Raji (cell line): ENCODE measurements around the gene IFT74.

Experiments used
- POLR2A ChIP-seq: IDR thresholded peaks from 2 replicates; pipeline ENCODE4 v1.6.1; 2011; ENCODE audit warnings: low read depth, low read length, control low read depth; ENCODE audit not compliant: insufficient read depth

Gene IFT74

GRCh38 chr9:26954050-26954508 is 2.1 kb upstream of the IFT74 start:
- no peak for TF ChIP-seq POLR2A

DNA sequence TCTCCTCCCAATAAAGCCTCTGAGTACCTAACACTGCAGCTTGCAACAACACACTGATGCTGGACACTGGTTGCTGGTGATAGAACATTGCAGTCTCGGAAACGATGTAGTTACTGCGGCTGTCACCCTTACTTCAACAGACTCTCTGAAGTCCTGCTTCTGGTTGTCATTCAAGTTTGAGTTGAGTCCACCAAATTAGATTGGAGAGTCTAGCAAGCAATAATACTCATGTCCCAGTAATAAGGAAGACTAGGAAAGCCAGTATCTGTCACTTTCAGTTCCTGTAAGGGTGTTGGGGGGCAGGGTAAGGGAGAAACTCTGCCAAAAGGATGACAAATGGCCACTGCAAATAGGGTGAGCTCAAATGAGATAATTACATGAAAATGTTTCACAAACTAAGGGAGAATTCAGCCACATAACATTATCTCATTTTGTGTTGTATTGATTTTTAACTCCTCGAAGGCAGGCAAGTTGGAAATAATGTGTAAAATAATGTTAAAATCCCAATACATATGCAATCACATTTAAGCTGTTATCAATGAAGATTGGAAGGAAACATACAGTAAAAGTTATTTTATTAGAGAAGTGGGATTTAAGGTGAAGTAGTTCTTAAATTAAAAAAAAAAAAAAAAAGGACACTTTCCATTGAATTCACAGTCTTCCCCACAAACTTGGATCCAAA is 849 bp upstream of the IFT74 start:
- TF ChIP-seq POLR2A: no peak

GRCh38 chr9:26956860-26957233 is 635 bp downstream of the IFT74 start:
- no peak for TF ChIP-seq POLR2A

DNA sequence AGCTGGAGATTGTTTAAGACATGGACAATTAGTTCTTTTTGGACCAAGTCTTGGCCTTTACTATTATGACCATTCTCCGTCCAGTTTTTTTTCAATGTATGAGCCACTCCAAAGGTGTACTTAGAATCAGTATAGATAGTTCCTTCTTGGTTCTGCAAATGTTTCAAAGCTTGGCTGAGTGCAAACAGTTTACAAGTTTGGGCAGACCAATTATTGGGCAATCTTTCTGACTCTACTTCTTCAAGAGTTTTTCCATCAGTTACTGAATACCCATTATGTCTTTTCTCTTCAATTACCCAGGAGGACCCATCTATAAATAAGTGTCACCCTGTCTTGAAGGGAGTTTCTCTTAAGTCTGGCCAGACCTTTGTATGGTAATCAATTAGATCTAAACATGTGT is 15.5 kb downstream of the IFT74 start:
- TF ChIP-seq POLR2A: no peak

DNA sequence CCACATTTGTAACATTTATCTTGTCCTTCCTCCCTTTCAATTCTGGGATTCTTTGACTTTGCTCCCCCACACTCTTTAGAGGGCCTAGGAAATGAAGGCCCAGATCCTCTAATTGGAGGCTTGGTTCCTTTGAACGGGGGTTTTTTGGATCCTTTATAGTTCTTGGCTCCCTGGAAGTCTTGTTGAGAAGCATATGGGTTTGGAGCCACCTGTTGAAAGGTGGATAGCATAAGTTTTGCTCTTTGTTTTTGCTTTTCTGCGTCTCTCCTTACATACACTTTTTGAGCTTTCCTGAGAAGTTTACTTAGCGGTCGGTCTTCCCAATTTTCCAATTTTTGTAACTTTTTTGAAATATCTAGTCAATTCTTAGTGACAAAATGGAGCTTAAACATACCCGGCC is 17.8 kb downstream of the IFT74 start:
- TF ChIP-seq POLR2A: no peak

GRCh38 chr9:26974927-26975326 is 18.7 kb downstream of the IFT74 start:
- TF ChIP-seq POLR2A: no peak

DNA sequence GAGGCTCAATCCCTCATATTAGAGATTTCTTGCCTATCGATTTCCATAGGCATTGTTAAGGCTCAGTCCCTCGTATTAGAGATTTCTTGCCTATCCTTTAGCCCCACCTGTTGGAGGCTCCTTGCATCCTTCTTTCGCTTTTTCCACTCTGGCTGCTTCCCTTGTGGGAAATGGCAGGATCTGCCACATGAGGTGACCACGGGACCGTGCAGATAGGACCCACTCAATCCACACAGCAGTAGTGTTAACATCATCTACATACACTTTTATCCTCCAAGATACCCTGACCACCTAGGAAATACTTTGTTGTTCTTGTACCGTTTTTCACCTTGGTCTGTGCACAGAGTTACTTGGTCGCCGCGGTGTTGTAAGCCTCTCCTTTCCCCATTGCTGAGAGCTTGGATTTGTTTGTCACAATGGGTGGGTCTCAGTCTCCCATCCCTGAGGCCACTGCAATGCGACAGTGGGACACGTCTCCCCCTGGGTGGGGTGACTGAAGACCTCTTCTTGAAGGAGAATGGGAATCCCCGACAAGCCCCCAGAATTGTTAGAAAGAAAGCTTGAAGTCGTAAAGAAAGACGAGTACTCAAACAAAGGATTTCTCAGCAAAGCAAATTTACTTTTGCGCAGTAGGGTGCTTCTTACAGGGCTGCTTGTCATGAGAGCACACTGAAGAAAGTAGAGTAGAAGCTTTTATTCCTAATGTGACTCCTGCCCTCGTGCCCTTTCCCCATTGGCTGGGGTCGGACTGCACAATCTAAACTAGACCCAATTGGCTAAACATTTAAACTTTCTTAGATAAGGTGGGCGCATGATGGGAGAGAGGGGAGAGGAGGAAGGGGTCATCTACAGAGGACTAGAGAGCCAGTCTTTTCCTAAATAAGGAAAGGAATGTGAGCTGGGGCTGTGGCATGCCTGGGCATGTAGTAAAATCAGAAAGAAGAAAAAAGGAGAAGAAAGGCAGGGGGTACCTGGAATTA is 19.8 kb downstream of the IFT74 start:
- no peak for TF ChIP-seq POLR2A

DNA sequence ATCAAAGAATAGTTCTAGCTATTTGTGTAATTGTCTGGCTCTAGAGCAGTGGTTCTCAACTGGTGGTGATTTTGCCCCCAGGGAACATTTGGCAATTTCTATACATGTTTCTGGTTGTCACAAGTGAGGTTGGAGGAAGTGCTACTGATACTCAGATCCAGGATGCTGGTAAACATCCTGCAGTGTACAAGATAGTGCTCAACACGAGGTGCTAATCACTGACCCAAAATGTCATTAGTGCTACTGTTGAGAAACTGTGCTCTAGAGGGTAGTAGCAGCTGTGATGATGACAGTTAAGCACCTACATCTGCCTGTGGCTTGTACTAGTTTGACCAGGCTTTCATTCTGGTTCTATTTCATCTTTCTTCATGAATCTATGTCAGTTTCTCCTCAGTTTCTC is 27.1 kb downstream of the IFT74 start:
- no peak for TF ChIP-seq POLR2A

DNA sequence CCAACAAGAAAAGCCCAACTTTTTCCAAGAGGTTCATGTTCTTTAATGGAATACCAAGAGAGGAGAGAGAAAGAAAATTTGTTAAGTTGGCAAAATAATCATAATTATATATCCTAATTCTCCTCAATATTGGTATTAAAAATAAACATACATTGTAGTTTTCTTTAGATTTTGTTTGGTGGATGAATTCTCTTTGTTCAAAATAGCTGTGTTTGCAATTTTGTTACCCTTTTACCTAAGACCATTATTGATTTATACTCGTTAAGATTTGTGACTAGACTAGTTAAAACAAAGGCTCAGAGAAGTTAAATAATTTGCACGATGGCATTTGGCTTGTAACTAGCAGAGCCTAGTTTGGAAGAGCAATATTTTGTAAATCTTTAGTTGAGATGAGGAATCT is 39.6 kb downstream of the IFT74 start:
- TF ChIP-seq POLR2A: no peak

- no peak for TF ChIP-seq POLR2A
Measured at GRCh38 chr9:27003426-27004077, 47.3 kb downstream of the IFT74 start.

DNA sequence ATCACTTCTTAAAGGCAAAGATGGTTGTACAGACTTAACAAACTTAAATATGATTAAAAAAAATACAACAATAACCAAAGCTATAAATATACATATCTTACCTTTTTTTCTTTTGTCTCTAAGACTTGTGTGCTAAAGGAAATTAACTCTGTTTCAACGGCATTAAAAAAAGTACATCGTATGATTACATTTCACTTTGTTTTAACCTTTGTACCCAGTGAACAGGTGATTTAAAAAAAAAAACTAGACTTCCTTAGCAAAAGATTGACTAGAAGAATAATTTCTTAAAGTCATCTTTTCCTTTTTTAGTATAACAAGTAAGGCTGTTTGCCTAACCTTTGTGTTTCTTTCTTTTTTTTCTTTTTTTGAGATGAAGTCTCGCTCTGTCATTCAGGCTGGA is 49.3 kb downstream of the IFT74 start, which contains the start of gene LRRC19:
LRRC19 (minus strand) TSS at position 182 of the 400 bp plus-strand sequence. CDS start 5,978 bp downstream, outside the sequence.
- TF ChIP-seq POLR2A: no peak

- TF ChIP-seq POLR2A: no peak
Measured at GRCh38 chr9:27019589-27019988, 63.4 kb downstream of the IFT74 start.

DNA sequence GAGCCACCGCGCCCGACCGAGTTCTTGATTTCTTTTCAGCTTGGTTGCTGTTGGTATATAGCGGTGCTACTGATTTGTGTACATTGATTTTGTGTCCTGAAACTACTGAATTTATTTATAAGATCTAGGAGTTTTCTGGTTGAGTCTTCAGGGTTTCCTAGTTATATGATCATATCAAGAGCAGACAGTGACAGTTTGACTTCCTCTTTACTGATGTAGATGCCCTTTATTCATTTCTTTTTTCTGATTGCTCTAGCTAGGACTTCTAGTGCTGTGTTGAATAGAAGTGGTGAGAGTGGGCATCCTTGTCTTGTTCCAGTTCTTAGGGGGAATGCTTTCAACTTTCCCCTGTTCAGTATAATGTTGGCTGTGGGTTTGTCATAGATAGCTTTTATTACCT is 66.7 kb downstream of the IFT74 start:
- no peak for TF ChIP-seq POLR2A

GRCh38 chr9:27029186-27029585 is 73.0 kb downstream of the IFT74 start:
- TF ChIP-seq POLR2A: no peak

DNA sequence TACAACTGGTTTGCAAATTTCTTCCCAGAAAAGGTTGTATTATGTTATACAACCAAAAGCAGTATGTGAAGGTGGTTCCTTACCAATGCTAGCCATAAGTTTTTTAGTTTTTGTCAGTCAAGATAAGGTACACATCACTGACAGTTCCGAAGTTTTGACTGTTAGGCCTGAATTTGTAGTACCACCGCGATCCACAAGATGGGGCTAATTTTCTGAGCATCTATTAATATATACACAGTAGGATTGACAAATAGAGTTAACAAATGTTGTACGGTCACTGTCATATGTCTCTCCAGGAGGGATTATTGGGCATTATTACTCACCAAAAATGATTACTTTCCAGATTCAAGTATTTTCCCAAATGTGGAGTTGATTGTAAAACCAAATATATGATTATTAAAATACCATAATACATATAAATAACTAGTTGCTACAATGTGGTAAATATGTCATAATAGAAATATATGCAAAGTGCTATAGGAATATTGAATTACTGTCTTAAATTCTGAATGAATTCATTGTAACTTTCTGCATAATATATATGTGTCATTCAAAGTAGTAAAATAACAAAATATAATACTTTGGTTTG is 77.7 kb downstream of the IFT74 start:
- no peak for TF ChIP-seq POLR2A
